DLD1 (cell line): ENCODE data around the gene SPEN.
"Not testable (repeated sequence)": the region's sequence is repeated elsewhere in the genome, so short reads cannot be mapped to it uniquely, and the experiment has no call there.

Source experiments
- in situ Hi-C: cut with HindIII; loops from 2 replicates; pipeline ENCODE4 v1.10.0; 2017; ENCODE audit warnings: low sequenced_read_pairs

Gene SPEN

DNA sequence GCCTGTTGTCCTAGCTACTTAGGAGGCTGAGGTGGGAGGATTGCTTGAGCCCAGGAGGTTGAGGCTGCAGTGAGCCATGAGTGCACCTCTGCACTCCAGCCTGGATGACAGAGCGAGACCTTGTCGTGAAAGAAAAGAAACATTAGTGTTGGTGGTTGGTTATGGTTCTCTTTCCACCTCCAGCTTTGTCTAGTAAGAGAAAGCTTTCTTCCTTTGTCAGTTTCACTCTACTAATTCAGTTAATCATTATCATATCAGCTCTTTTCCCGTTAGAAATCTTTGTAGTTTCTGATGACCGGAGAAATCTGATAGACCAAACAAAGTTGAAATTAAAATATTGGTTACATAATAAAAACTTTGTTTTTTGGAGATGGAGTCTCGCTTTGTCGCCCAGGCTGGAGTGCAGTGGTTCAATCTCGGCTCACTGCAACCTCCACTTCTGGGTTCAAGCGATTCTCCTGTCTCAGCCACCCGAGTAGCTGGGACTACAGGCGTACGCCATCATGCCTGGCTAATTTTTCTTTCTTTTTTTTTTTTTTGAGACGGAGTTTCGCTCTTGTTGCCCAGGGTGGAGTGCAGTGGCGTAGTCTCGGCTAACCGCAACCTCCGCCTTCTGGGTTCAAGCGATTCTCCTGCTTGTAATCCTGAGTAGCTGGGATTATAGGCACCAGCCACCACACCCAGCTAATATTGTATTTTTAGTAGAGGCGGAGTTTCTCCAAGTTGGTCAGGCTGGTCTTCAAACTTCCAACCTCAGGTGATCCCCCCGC lies 49.5 kb downstream of the SPEN start:
- in situ Hi-C loops = not testable (repeated sequence)

- in situ Hi-C loops = no loop called here
Observed at GRCh38 chr1:15899266-15899665, 51.8 kb downstream of the SPEN start.

DNA sequence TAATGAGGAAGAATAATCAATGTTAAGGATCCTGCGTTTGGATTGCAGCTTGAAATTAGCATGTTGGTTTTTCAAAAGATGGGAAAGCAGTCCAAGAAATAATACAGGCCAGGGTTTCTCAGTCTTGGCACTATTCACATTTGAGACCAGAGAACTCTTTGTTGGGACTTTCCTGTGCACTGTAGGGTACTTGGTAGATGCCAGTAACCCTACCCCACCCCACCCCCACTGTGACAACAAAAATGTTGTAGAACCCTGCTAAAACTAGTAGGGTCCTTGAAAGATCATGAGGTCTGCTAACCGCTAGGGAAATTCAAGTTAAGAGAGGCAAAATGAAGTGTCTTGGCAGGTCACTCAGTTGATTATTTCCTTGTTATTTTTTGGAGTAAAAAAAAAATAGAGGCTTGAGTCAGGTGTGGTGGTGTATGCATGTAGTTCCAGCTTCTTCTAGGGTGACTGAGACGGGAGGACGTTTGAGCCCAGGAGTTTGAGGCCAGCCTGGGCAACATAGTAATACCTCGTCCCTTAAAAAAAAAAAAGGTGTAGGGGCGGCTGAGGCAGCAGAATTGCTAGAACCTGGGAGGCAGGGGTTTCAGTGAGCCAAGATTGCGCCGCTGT lies 53.3 kb downstream of the SPEN start:
- in situ Hi-C loops = no loop called here

GRCh38 chr1:15902882-15903281 lies 55.4 kb downstream of the SPEN start:
- in situ Hi-C loops = no loop called here

GRCh38 chr1:15908597-15908996 lies 61.1 kb downstream of the SPEN start:
- in situ Hi-C loops = no loop called here

- in situ Hi-C loops = no loop called here
Observed at GRCh38 chr1:15911141-15911540, 63.6 kb downstream of the SPEN start.

GRCh38 chr1:15911927-15912326 lies 64.4 kb downstream of the SPEN start:
- in situ Hi-C loops = no loop called here

- in situ Hi-C loops = not testable (repeated sequence)
Observed at GRCh38 chr1:15913607-15914006, 66.1 kb downstream of the SPEN start.

DNA sequence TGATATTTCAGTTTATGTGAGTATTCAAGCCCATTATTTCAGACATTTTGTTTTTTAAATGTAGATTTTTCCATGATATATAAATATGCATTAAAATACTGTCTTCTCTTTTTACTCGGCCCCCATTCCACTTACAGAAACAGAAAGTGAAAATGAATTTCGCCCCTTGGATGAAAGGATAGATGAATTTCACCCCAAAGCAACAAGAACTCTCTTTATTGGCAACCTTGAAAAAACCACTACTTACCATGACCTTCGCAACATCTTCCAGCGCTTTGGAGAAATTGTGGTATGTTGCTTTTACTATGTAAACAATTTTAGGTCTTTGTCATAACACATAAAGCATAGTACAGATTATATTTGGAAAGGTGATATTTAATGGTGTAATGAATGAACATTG lies 68.5 kb downstream of the SPEN start:
- in situ Hi-C loops = no loop called here

DNA sequence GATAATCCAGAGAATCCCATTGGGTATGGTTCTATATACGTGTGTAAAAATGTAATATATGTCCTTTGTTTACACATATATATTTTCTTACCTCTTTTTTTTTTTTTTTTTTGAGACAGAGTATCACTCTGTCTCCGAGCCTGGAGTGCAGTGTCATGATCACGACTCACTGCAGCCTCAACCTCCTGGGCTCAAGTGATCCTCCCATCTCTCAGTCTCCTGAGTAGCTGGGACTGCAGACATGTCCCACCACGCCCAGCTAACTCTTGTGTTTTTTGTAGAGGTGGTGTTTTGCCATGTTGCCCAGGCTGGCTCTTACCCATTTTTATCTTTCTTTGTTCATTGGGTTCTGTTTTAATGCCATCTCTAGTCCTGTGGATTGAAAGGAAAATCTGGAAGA lies 68.9 kb downstream of the SPEN start:
- in situ Hi-C loops = no loop called here

- in situ Hi-C loops = no loop called here
Observed at GRCh38 chr1:15916916-15917315, 69.4 kb downstream of the SPEN start.

DNA sequence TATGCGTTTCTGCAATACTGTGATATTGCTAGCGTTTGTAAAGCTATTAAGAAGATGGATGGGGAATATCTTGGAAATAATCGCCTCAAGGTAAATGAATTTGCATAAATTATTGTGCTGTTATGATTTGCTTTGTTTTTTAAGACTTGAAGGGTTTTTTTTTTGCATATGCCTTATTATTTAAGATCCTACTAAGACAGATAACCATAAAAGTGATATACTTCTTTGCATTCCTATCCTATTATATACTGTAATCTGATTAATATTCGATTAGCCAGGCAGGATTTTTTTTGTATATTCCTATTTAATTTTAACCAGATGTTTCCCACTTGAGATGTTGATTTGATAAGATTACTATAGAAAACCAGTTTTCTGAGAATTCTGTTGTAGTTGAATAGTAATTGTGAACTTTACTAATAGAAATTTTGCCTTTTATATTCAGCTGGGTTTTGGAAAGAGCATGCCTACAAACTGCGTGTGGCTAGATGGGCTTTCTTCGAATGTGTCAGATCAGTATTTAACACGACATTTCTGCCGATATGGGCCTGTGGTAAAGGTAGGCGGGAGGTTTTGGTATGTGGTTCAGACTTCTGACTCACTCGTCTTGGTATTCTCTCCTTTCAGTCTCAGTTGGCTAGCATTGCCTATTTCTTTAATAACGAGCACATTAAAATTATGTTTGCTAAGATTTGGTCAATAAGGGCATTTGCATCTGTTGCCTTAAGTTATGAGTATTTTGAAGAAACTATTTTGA lies 71.6 kb downstream of the SPEN start:
- in situ Hi-C loops = no loop called here

GRCh38 chr1:15923241-15923640 lies 75.7 kb downstream of the SPEN start:
- in situ Hi-C loops = no loop called here

GRCh38 chr1:15926448-15926847 lies 78.9 kb downstream of the SPEN start:
- in situ Hi-C loops = not testable (repeated sequence)

- in situ Hi-C loops = no loop called here
Observed at GRCh38 chr1:15928971-15929965, 81.8 kb downstream of the SPEN start.

DNA sequence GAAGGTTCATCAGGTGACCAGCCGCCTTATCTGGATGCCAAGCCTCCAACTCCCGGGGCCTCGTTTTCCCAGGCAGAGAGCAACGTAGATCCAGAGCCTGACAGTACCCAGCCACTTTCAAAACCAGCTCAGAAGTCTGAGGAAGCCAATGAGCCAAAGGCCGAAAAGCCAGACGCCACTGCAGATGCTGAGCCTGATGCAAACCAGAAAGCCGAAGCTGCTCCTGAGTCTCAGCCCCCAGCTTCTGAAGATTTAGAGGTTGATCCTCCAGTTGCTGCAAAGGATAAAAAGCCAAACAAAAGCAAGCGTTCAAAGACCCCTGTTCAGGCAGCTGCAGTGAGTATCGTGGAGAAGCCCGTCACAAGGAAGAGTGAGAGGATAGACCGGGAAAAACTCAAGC lies 83.9 kb downstream of the SPEN start:
- in situ Hi-C loops = no loop called here

DNA sequence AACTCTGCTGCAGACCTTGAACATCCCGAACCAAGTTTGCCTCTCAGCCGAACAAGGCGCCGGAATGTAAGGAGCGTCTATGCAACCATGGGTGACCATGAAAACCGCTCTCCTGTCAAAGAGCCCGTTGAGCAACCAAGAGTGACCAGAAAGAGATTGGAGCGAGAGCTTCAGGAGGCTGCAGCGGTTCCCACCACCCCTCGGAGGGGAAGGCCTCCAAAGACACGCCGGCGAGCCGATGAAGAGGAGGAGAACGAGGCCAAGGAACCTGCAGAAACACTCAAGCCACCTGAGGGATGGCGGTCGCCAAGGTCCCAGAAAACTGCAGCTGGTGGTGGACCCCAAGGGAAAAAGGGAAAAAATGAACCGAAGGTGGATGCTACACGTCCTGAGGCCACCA lies 84.4 kb downstream of the SPEN start:
- in situ Hi-C loops = no loop called here

DNA sequence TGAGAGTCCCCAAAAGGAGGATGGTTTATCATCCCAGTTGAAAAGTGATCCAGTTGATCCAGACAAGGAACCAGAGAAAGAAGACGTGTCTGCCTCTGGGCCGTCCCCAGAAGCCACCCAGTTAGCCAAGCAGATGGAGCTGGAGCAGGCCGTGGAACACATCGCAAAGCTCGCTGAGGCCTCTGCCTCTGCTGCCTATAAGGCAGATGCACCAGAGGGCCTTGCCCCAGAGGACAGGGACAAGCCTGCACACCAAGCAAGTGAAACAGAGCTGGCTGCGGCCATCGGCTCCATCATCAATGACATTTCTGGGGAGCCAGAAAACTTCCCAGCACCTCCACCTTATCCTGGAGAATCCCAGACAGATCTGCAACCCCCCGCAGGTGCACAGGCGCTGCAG lies 85.1 kb downstream of the SPEN start:
- in situ Hi-C loops = no loop called here

DNA sequence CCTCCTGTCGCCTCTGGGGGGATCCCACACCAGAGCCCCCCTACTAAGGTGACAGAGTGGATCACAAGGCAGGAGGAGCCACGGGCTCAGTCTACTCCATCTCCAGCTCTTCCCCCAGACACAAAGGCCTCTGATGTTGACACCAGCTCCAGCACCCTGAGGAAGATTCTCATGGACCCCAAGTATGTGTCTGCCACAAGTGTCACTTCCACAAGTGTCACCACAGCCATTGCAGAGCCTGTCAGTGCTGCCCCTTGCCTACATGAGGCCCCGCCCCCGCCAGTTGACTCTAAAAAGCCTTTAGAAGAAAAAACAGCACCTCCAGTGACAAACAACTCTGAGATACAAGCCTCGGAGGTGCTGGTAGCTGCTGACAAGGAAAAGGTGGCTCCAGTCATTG lies 86.2 kb downstream of the SPEN start:
- in situ Hi-C loops = no loop called here

- in situ Hi-C loops = no loop called here
Observed at GRCh38 chr1:15934211-15935055, 86.9 kb downstream of the SPEN start.
